D721Med (cell line): ENCODE measurements around the gene MAX.

Experiments used
- DNase-seq: peaks from one replicate; pipeline ENCODE4 v3.0.0; 2011; ENCODE audit warnings: low spot score; ENCODE audit not compliant: insufficient read length
- FAIRE-seq: peaks from 2 replicates; lab custom pipeline; 2011; peaks lifted over from hg19 to GRCh38; lab: Jason Lieb, UNC
- CTCF ChIP-seq: IDR thresholded peaks from 2 replicates; pipeline ENCODE4 v1.5.1; 2012; ENCODE audit warnings: mild to moderate bottlenecking, control low read depth; ENCODE audit not compliant: insufficient read depth; ENCODE audit errors: missing control alignments

The MAX gene

GRCh38 chr14:65142429-65142828 lies 40.1 kb upstream of the MAX start:
- DNase-seq (no peak), FAIRE-seq (no peak)
- no peak for TF ChIP-seq CTCF

- FAIRE-seq (no peak), DNase-seq (peak; percentile 34)
- no peak for TF ChIP-seq CTCF
Measured at GRCh38 chr14:65141523-65141922, 39.2 kb upstream of the MAX start.

- DNase-seq, result no peak
- TF ChIP-seq CTCF, result no peak
- FAIRE-seq, result no peak
Measured at GRCh38 chr14:65137648-65138307, 35.5 kb upstream of the MAX start.

- TF ChIP-seq CTCF, result no peak
- DNase-seq, result no peak
- FAIRE-seq, result no peak
Measured at GRCh38 chr14:65134651-65135579, 32.6 kb upstream of the MAX start.

- FAIRE-seq (no peak), DNase-seq (no peak)
- no peak for TF ChIP-seq CTCF
Measured at GRCh38 chr14:65132855-65133254, 30.5 kb upstream of the MAX start.

GRCh38 chr14:65131301-65131701 lies 29.0 kb upstream of the MAX start:
- no peak for TF ChIP-seq CTCF
- FAIRE-seq, result no peak
- no peak for DNase-seq
